H1 (cell line): ENCODE results near the gene HBS1L. TPM values are rescaled to one million over a fixed set of nuclear protein-coding genes. Genes with fewer than 3 reads are reported as not detected.

Experiments used
- CTCF ChIA-PET: fragments of 300-600 bp; sonication (Branson Sonifier 250); formaldehyde crosslinking; loops from one replicate; lab custom pipeline; 2021; ENCODE audit not compliant: partially characterized antibody; lab: Charles Lee
- POLR2A ChIA-PET: fragments of 300-600 bp; sonication (Branson Sonifier 250); formaldehyde crosslinking; loops from one replicate; lab custom pipeline; 2021; ENCODE audit warnings: inconsistent platforms; ENCODE audit not compliant: partially characterized antibody; lab: Charles Lee
- DNase-seq, 2 experiments: peaks; one replicate each; pipeline versions ENCODE4 v3.0.0 to v3.0.0-alpha.2; 2010 to 2022; ENCODE audit warnings: low spot score in 2 of 2, low read depth in 1 of 2, mixed read lengths in 1 of 2
- FAIRE-seq: peaks from 2 replicates; lab custom pipeline; 2011; peaks lifted over from hg19 to GRCh38; lab: Jason Lieb, UNC
- H2AFZ ChIP-seq: 2 replicates; pipeline ENCODE4 v1.8.1; 2012; ENCODE audit warnings: low read length, inconsistent platforms
- H2AK5ac ChIP-seq: 2 replicates; pipeline ENCODE4 v1.6.1; 2013; ENCODE audit warnings: low read depth, low read length
- H2BK120ac ChIP-seq: replicated peaks from 2 replicates; pipeline ENCODE3; 2013; ENCODE audit warnings: low read depth, low read length, inconsistent platforms
- H2BK12ac ChIP-seq: 2 replicates; pipeline ENCODE4 v1.6.1; 2013; ENCODE audit warnings: low read depth, low read length
- H2BK15ac ChIP-seq: 2 replicates; pipeline ENCODE4 v1.6.1; 2013; ENCODE audit warnings: low read length
- H2BK20ac ChIP-seq: 2 replicates; pipeline ENCODE4 v1.6.1; 2013; ENCODE audit warnings: low read length
- H2BK5ac ChIP-seq: 2 replicates; pipeline ENCODE4 v1.6.1; 2013; ENCODE audit warnings: low read depth, low read length
- H3K14ac ChIP-seq: 2 replicates; pipeline ENCODE4 v1.6.1; 2013; ENCODE audit warnings: inconsistent platforms; ENCODE audit not compliant: insufficient read length
- H3K18ac ChIP-seq: 2 replicates; pipeline ENCODE4 v1.6.1; 2013; ENCODE audit warnings: low read length; ENCODE audit errors: extremely low read depth
- H3K23ac ChIP-seq: 2 replicates; pipeline ENCODE4 v1.6.1; 2013; ENCODE audit warnings: inconsistent platforms; ENCODE audit not compliant: insufficient read length
- H3K23me2 ChIP-seq: 2 replicates; pipeline ENCODE4 v1.6.1; 2013; ENCODE audit warnings: low read depth, low read length
- H3K27ac ChIP-seq: 2 replicates; pipeline ENCODE4 v1.6.1; 2011; ENCODE audit warnings: low read depth, low read length, inconsistent platforms
- H3K27me3 ChIP-seq, 4 experiments: replicated peaks in 1 of 4; 1 replicate in 1 of 4; 2 replicates in 3 of 4; pipeline versions ENCODE4 v1.6.1 to v1.8.1; 2011 to 2013; ENCODE audit warnings: low read length in 3 of 4, mild to moderate bottlenecking in 3 of 4, inconsistent platforms in 2 of 4, mixed read lengths in 2 of 4, moderate library complexity in 1 of 4; ENCODE audit not compliant: control insufficient read depth in 3 of 4, insufficient read depth in 3 of 4; ENCODE audit errors: extremely low read depth in 1 of 4
- H3K36me3 ChIP-seq, 4 experiments: 2 replicates each; pipeline versions ENCODE4 v1.6.1 to v1.8.1; 2011 to 2013; ENCODE audit warnings: mild to moderate bottlenecking in 4 of 4, low read length in 3 of 4, moderate library complexity in 2 of 4, control low read depth in 1 of 4, inconsistent platforms in 1 of 4; ENCODE audit not compliant: insufficient read depth in 4 of 4, control insufficient read depth in 2 of 4
- H3K4ac ChIP-seq: replicated peaks from 2 replicates; pipeline ENCODE3; 2013; ENCODE audit warnings: low read length, low read depth, mixed read lengths, inconsistent platforms; ENCODE audit not compliant: insufficient read length
- H3K4me1 ChIP-seq, 4 experiments: replicated peaks in 1 of 4; 1 replicate in 1 of 4; 2 replicates in 3 of 4; pipeline versions ENCODE4 v1.6.1 to v1.8.1; 2011 to 2013; ENCODE audit warnings: low read length in 3 of 4, inconsistent platforms in 2 of 4, mixed read lengths in 1 of 4; ENCODE audit not compliant: insufficient read depth in 4 of 4, control insufficient read depth in 3 of 4
- H3K4me2 ChIP-seq, 2 experiments: 2 replicates each; pipeline versions ENCODE4 v1.6.1 to v1.8.1; 2011 to 2013; ENCODE audit warnings: low read depth in 2 of 2, low read length in 2 of 2, control low read depth in 1 of 2, inconsistent platforms in 1 of 2, mild to moderate bottlenecking in 1 of 2; ENCODE audit not compliant: insufficient read depth in 1 of 2
- H3K4me3 ChIP-seq, 4 experiments: fragments of 200-600, 300-600 bp in 1 of 4; sonication (generic), shearing (Covaris generic), sonication (Bioruptor Twin) in 1 of 4; 2 replicates each; pipeline versions ENCODE4 v1.5.1 to v1.8.1; 2011 to 2016; ENCODE audit warnings: low read length in 4 of 4, low read depth in 3 of 4, control low read depth in 2 of 4, inconsistent platforms in 2 of 4, mild to moderate bottlenecking in 2 of 4, mixed read lengths in 1 of 4, moderate library complexity in 1 of 4; ENCODE audit not compliant: insufficient read depth in 2 of 4; ENCODE audit errors: extremely low read depth in 1 of 4
- H3K56ac ChIP-seq: replicated peaks from 2 replicates; pipeline ENCODE3; 2013; ENCODE audit warnings: low read depth, mild to moderate bottlenecking, mixed read lengths, low read length, inconsistent platforms; ENCODE audit not compliant: insufficient read length
- H3K79me1 ChIP-seq: 2 replicates; pipeline ENCODE4 v1.6.1; 2013; ENCODE audit warnings: low read depth, low read length, control low read depth
- H3K79me2 ChIP-seq, 2 experiments: 2 replicates each; pipeline versions ENCODE4 v1.6.1 to v1.8.1; 2012 to 2013; ENCODE audit warnings: low read length in 2 of 2, mild to moderate bottlenecking in 2 of 2, inconsistent platforms in 1 of 2; ENCODE audit not compliant: insufficient read depth in 2 of 2, control insufficient read depth in 1 of 2
- H3K9ac ChIP-seq, 4 experiments: replicated peaks in 1 of 4; 1 replicate in 1 of 4; 2 replicates in 3 of 4; pipeline versions ENCODE4 v1.6.1 to v1.8.1; 2011 to 2013; ENCODE audit warnings: low read depth in 3 of 4, low read length in 3 of 4, control low read depth in 2 of 4, mild to moderate bottlenecking in 2 of 4, moderate library complexity in 2 of 4, inconsistent platforms in 1 of 4; ENCODE audit errors: extremely low read depth in 1 of 4
- H3K9me3 ChIP-seq, 2 experiments: 2 replicates each; pipeline versions ENCODE4 v1.6.1 to v1.8.1; 2012 to 2013; ENCODE audit warnings: mild to moderate bottlenecking in 2 of 2, moderate library complexity in 2 of 2, control low read depth in 1 of 2, inconsistent platforms in 1 of 2, low read depth in 1 of 2, low read length in 1 of 2, mixed read lengths in 1 of 2; ENCODE audit not compliant: insufficient read depth in 2 of 2
- H4K20me1 ChIP-seq, 2 experiments: replicated peaks in 1 of 2; 2 replicates each; pipeline versions ENCODE3 to v1.8.1; 2011 to 2013; ENCODE audit warnings: inconsistent platforms in 2 of 2, low read length in 2 of 2, mild to moderate bottlenecking in 1 of 2; ENCODE audit not compliant: insufficient read depth in 2 of 2, control insufficient read depth in 1 of 2
- H4K5ac ChIP-seq: 2 replicates; pipeline ENCODE4 v1.6.1; 2013; ENCODE audit warnings: low read length, low read depth, mixed read lengths, inconsistent platforms; ENCODE audit not compliant: insufficient read length
- H4K8ac ChIP-seq: 2 replicates; pipeline ENCODE4 v1.8.0; 2013; ENCODE audit warnings: mild to moderate bottlenecking, moderate library complexity, low read length, inconsistent platforms; ENCODE audit not compliant: insufficient read depth; ENCODE audit errors: extremely low read depth
- H4K91ac ChIP-seq: replicated peaks from 2 replicates; pipeline ENCODE3; 2013; ENCODE audit warnings: low read length, mixed read lengths, inconsistent platforms; ENCODE audit not compliant: insufficient read length
- CTCF ChIP-seq, 3 experiments: IDR thresholded peaks; 1 replicate in 2 of 3; 2 replicates in 1 of 3; pipeline versions ENCODE4 v1.5.1 to v1.6.1; 2011; ENCODE audit warnings: low read length in 3 of 3, mild to moderate bottlenecking in 3 of 3, inconsistent platforms in 2 of 3, low read depth in 1 of 3, moderate library complexity in 1 of 3; ENCODE audit not compliant: insufficient read depth in 1 of 3; ENCODE audit errors: control extremely low read depth in 1 of 3
- EP300 ChIP-seq, 2 experiments: IDR thresholded peaks; 1 replicate in 1 of 2; 2 replicates in 1 of 2; pipeline ENCODE4 v1.6.1; 2011 to 2012; ENCODE audit warnings: low read depth in 2 of 2, low read length in 2 of 2, mild to moderate bottlenecking in 2 of 2, borderline replicate concordance in 1 of 2, inconsistent platforms in 1 of 2, moderate library complexity in 1 of 2
- RAD21 ChIP-seq, 2 experiments: IDR thresholded peaks in 1 of 2; conservative IDR thresholded peaks in 1 of 2; 2 replicates each; pipeline ENCODE4 v1.6.1; 2011; ENCODE audit warnings: low read depth in 2 of 2, low read length in 2 of 2, improper control_type of control experiment in 1 of 2, inconsistent platforms in 1 of 2, mild to moderate bottlenecking in 1 of 2, moderate library complexity in 1 of 2
- WGBS, 2 experiments: shearing (Covaris generic) in 1 of 2; methylation state at CpG; one replicate each; pipeline versions ENCODE4 v1.1.6 to v1.1.7; 2013 to 2015; ENCODE audit warnings: low lambda C conversion rate in 2 of 2, mixed read lengths in 2 of 2, inconsistent platforms in 1 of 2, low coverage in 1 of 2, missing lambda C conversion rate in 1 of 2; ENCODE audit not compliant: insufficient replicate concordance in 2 of 2, insufficient coverage in 1 of 2, insufficient read length in 1 of 2; ENCODE audit errors: extremely low coverage in 1 of 2, missing lambda C conversion rate in 1 of 2; 5-methylcytosine and 5-hydroxymethylcytosine counted together
- polyA plus RNA-seq, 7 experiments: library from polyadenylated mRNA; depleted of rRNA in 3 of 7; stranded (reverse) in 5 of 7; unstranded in 2 of 7; fragments of >200 nt in 5 of 7; fragments of 200-250 nt in 2 of 7; gene quantifications; 1 replicate in 5 of 7; 2 replicates in 1 of 7; 4 replicates in 1 of 7; pipeline versions ENCODE4 v1.2.1 to v1.2.3, GENCODE V29; 2011 to 2013; ENCODE audit warnings: missing spikeins in 2 of 7, mixed read lengths in 2 of 7
- total RNA-seq: library from RNA; stranded (reverse); fragmentation: NEBNext Ultra II Directional; extraction: Animal tissue kit (Norgen Biotek cat#: 25700); gene quantifications from 2 replicates; pipeline ENCODE4 v1.2.1, GENCODE V29; 2021

HBS1L gene
- total and polyA plus RNA-seq, 2 of the 8 experiments (the other 6 are each of a cell fraction or from before 2014, with no cell fraction given) = 28.1 to 97.1 TPM

GRCh38 chr6:135075018-135075417 is 20.4 kb upstream of the HBS1L start:
- ChIA-PET POLR2A (interaction anchor here (1.6 kb wide), 1 partner anchor 20 kb away, joined by 6 read pairs; the partner anchor contains the start of gene HBS1L), CTCF (interaction anchor here (0.7 to 1.5 kb wide), 5 partner anchors 9 to 975 kb away, joined by 3 to 4 read pairs (median 3); no protein-coding TSS in a partner anchor)
- Histone ChIP-seq H2AFZ (no peak overlapping the region), H2BK15ac (no peak overlapping the region), H3K4me3 (no peak overlapping the region), H3K9ac (no peak overlapping the region), H4K5ac (no peak overlapping the region), H3K23me2 (peaks cover 2% of the 10 kb centered on the region; the same call in 1 of the 2 replicates), H3K79me1 (no peaks in the 10 kb centered on the region), H3K4ac (no peak overlapping the region), H4K8ac (no peak overlapping the region), H4K20me1 (no peaks in the 10 kb centered on the region), H2BK20ac (no peak overlapping the region), H3K23ac (no peak overlapping the region), H3K4me1 (no peaks in the 10 kb centered on the region), H2BK12ac (no peak overlapping the region), H2AK5ac (no peak overlapping the region), H3K14ac (no peak overlapping the region), H3K9me3 (no peaks in the 10 kb centered on the region), H3K36me3 (no peaks in the 10 kb centered on the region), H3K27ac (no peak overlapping the region), H3K56ac (no peak overlapping the region), H3K4me2 (no peak overlapping the region), H3K27me3 (no peaks in the 10 kb centered on the region), H3K18ac (no peak overlapping the region), H3K79me2 (no peaks in the 10 kb centered on the region), H2BK5ac (no peak overlapping the region), H4K91ac (no peak overlapping the region), H2BK120ac (no peak overlapping the region)
- DNase-seq = no peak
- FAIRE-seq = peak; percentile 32
- TF ChIP-seq RAD21 (IDR thresholded peaks at IDR 0.05 in 1 of 2, conservative IDR thresholded peaks at IDR 0.05 in 1 of 2; ENCODE audit: low read depth in 2 of 2, low read length in 2 of 2) (peak; percentile 18 to 24; a peak in 2 of 4 replicates), EP300 (IDR thresholded peaks at IDR 0.05; ENCODE audit: borderline replicate concordance in 1 of 2, low read depth in 2 of 2, low read length in 2 of 2) (no peak), CTCF (IDR thresholded peaks at IDR 0.05; ENCODE audit: control extremely low read depth in 1 of 3, insufficient read depth in 1 of 3, low read depth in 1 of 3, low read length in 3 of 3) (peak in 1 of 3 experiments; percentile 32; a peak in 1 of 4 replicates)
- 52% methylated on average over 1 of the region's 1 CpG; no CpG with 5 or more reads in 1 of the 2 experiments for WGBS, 2 experiments
